HepG2 (cell line): ENCODE data around the gene ZMYM3. TPM values are rescaled to one million over a fixed set of nuclear protein-coding genes. Genes with fewer than 3 reads are reported as not detected.
A peak's percentile ranks its signal among the peaks of the same experiment; 100 is the strongest.

ENCODE experiments used
- ARNT ChIP-seq: fragments of 450-650 bp; IDR thresholded peaks from 2 replicates; pipeline ENCODE4 v1.6.1; 2017
- FOXA3 ChIP-seq: IDR thresholded peaks from 2 replicates; pipeline ENCODE4 v1.6.1; 2016; ENCODE audit warnings: missing genetic modification reagents, missing compliant biosample characterization
- MAZ ChIP-seq, 2 experiments: sonication (generic) in 1 of 2; formaldehyde crosslinking in 1 of 2; IDR thresholded peaks; 2 replicates each; pipeline versions ENCODE4 v1.5.0 to v1.6.1; 2012 to 2020; ENCODE audit warnings: low read depth in 2 of 2, mild to moderate bottlenecking in 2 of 2, borderline replicate concordance in 1 of 2, improper control_type of control experiment in 1 of 2, low read length in 1 of 2, missing genetic modification reagents in 1 of 2, moderate library complexity in 1 of 2
- MLLT10 ChIP-seq: sonication (generic); formaldehyde crosslinking; IDR thresholded peaks from 2 replicates; pipeline ENCODE4 v1.4.0; 2020; ENCODE audit warnings: missing genetic modification reagents
- RBM22 ChIP-seq: fragments of 200-400 bp; formaldehyde crosslinking; optimal IDR thresholded peaks from 2 replicates; pipeline ENCODE3; 2017; ENCODE audit warnings: mild to moderate bottlenecking, low read length, moderate library complexity
- RFX3 ChIP-seq: IDR thresholded peaks from 2 replicates; pipeline ENCODE4 v1.6.1; 2016; ENCODE audit warnings: missing biosample characterization, missing genetic modification reagents
- SMARCC2 ChIP-seq: fragments of 450-650 bp; IDR thresholded peaks from 2 replicates; pipeline ENCODE4 v1.6.1; 2017; ENCODE audit warnings: antibody characterized with exemption, mild to moderate bottlenecking
- SP2 ChIP-seq: sonication (generic); formaldehyde crosslinking; IDR thresholded peaks from 2 replicates; pipeline ENCODE4 v1.5.1; 2020; ENCODE audit warnings: mild to moderate bottlenecking, missing genetic modification reagents
- ZFP36L1 ChIP-seq: sonication (generic); formaldehyde crosslinking; IDR thresholded peaks from 2 replicates; pipeline ENCODE4 v1.8.0; 2022; ENCODE audit warnings: mild to moderate bottlenecking, missing genetic modification reagents, moderate library complexity
- ZNF30 ChIP-seq: sonication (generic); formaldehyde crosslinking; IDR thresholded peaks from 2 replicates; pipeline ENCODE4 v1.5.0; 2020; ENCODE audit warnings: mild to moderate bottlenecking, missing genetic modification reagents
- ZNF407 ChIP-seq: sonication (generic); formaldehyde crosslinking; IDR thresholded peaks from one replicate; pipeline ENCODE4 v1.5.1; 2020; ENCODE audit warnings: mild to moderate bottlenecking, missing genetic modification reagents; ENCODE audit errors: not compliant biosample characterization
- ZNF720 ChIP-seq: sonication (generic); formaldehyde crosslinking; IDR thresholded peaks from 2 replicates; pipeline ENCODE4 v1.4.0; 2020; ENCODE audit warnings: missing genetic modification reagents
- ZNF780A ChIP-seq: sonication (generic); formaldehyde crosslinking; IDR thresholded peaks from 2 replicates; pipeline ENCODE4 v1.8.0; 2022; ENCODE audit warnings: mild to moderate bottlenecking, missing genetic modification reagents, moderate library complexity
- ZSCAN5A ChIP-seq: sonication (generic); formaldehyde crosslinking; IDR thresholded peaks from 2 replicates; pipeline ENCODE4 v1.8.0; 2022; ENCODE audit warnings: mild to moderate bottlenecking, missing genetic modification reagents, borderline replicate concordance
- polyA plus RNA-seq, 8 experiments: library from polyadenylated mRNA; depleted of rRNA in 3 of 8; stranded (reverse) in 7 of 8; unstranded in 1 of 8; fragments of >200 nt; fragmentation: Illumina TruSeq in 4 of 8; extraction: Trizol in 4 of 8; gene quantifications; 2 replicates each; pipeline versions ENCODE4 v1.2.1 to v1.2.3, GENCODE V29; 2011 to 2016; ENCODE audit warnings: low read depth in 4 of 8, missing spikeins in 1 of 8, mixed read lengths in 1 of 8; ENCODE audit not compliant: insufficient read depth in 1 of 8
- total RNA-seq, 5 experiments: library from RNA; depleted of rRNA; stranded (reverse); fragments of >200 nt; fragmentation: Illumina TruSeq; extraction: Trizol; gene quantifications; 2 replicates each; pipeline ENCODE4 v1.2.3, GENCODE V29; 2016; ENCODE audit warnings: low read depth in 1 of 5
- TF ChIP-seq, protein P1 (sequence below): sonication (generic); formaldehyde crosslinking; IDR thresholded peaks from 2 replicates; pipeline ENCODE4 v1.8.0; 2023; ENCODE audit warnings: mild to moderate bottlenecking, missing genetic modification reagents
- TF ChIP-seq, protein P2 (sequence below): sonication (generic); formaldehyde crosslinking; IDR thresholded peaks from 2 replicates; pipeline ENCODE4 v1.4.0; 2020; ENCODE audit warnings: low read depth, mild to moderate bottlenecking, missing genetic modification reagents

The ZMYM3 gene
- total and polyA plus RNA-seq, 2 of the 13 experiments (the other 11 are each of a cell fraction or from before 2014, with no cell fraction given): 26.4 to 35.4 TPM

DNA sequence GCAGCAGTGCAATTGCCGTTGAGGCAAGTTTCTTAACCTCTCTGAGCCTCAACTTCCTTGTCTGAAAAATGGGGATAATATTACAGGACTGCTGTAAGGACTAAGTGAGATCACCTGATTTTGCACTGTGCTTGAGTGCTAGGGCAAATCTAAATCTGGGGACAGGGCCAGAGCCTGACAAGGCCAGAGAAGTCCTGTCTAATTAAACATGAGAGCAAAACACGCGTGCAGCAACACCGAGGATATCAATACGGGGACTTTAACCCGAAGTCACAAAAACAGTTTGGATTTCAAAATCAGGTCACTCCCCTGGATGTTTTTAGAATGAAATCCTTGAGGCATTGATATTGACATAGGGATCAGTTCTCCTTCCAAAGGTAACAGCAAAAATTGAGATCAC, 36.6 kb downstream of the ZMYM3 start (continued):
- TF ChIP-seq ZSCAN5A (CRISPR knock-in tag) (no peak), MAZ (IDR thresholded peaks at IDR 0.05; ENCODE audit: borderline replicate concordance, low read depth, low read length) (no peak), MAZ (CRISPR knock-in tag; IDR thresholded peaks at IDR 0.05; ENCODE audit: low read depth) (no peak), MLLT10 (CRISPR knock-in tag) (no peak), ZNF780A (CRISPR knock-in tag) (no peak), ZNF30 (no peak), SP2 (CRISPR knock-in tag) (no peak), RBM22 (no peak), ZNF407 (no peak), ZFP36L1 (CRISPR knock-in tag) (no peak), FOXA3 (CRISPR knock-in tag) (peak; percentile 48; the same call in 1 of the 2 replicates), ZNF720 (CRISPR knock-in tag) (no peak), RFX3 (no peak), ARNT (no peak), SMARCC2 (no peak)
- TF ChIP-seq, protein P1, sequence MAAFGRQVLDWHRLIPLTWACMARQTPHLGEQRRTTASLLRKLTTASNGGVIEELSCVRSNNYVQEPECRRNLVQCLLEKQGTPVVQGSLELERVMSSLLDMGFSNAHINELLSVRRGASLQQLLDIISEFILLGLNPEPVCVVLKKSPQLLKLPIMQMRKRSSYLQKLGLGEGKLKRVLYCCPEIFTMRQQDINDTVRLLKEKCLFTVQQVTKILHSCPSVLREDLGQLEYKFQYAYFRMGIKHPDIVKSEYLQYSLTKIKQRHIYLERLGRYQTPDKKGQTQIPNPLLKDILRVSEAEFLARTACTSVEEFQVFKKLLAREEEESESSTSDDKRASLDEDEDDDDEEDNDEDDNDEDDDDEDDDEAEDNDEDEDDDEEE: no peak
- TF ChIP-seq, protein P2, sequence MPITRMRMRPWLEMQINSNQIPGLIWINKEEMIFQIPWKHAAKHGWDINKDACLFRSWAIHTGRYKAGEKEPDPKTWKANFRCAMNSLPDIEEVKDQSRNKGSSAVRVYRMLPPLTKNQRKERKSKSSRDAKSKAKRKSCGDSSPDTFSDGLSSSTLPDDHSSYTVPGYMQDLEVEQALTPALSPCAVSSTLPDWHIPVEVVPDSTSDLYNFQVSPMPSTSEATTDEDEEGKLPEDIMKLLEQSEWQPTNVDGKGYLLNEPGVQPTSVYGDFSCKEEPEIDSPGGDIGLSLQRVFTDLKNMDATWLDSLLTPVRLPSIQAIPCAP (CRISPR knock-in tag): no peak
